Measurements from ENCODE around the gene IGF2BP2. TPM values are rescaled to one million over a fixed set of nuclear protein-coding genes. Genes with fewer than 3 reads are reported as not detected.

Gene IGF2BP2
- total RNA-seq, 2 donors from 2014 or later, result 143 to 162 TPM

- Mint-ChIP-seq H3K36me3 (ENCODE audit: low read depth) (no peaks in the 10 kb centered on the region), H3K27me3 (ENCODE audit: insufficient read depth) (no peaks in the 10 kb centered on the region), H3K9me3 (no peaks in the 10 kb centered on the region), H3K4me3 (no peak overlapping the region), H3K27ac (no peak overlapping the region), H3K4me1 (peaks cover 33% of the 10 kb centered on the region)
- Histone ChIP-seq H3K9me3 (ENCODE audit: control insufficient read depth, low read length) (no peaks in the 10 kb centered on the region), H3K36me3 (ENCODE audit: control insufficient read depth, insufficient read depth, low read length) (no peaks in the 10 kb centered on the region), H3K4me3 (ENCODE audit: low read length) (no peak overlapping the region), H3K27ac (ENCODE audit: low read depth, low read length) (no peak overlapping the region), H3K9ac (ENCODE audit: extremely low read depth, low read length, poor library complexity, severe bottlenecking) (no peak overlapping the region), H3K27me3 (ENCODE audit: control insufficient read depth, insufficient read depth, low read length, poor library complexity, severe bottlenecking) (no peaks in the 10 kb centered on the region), H3K4me1 (ENCODE audit: control insufficient read depth, insufficient read depth, low read length) (peaks cover 9% of the 10 kb centered on the region)
- DNase-seq, result peak; percentile 8
- 82 to 92% methylated on average over 4 to 5 of the region's 5 CpGs for WGBS, 2 experiments (ENCODE audit: insufficient coverage in 1 of 2, insufficient read length in 1 of 2)
- TF ChIP-seq CTCF (conservative IDR thresholded peaks at IDR 0.05), result no peak
Observed at GRCh38 chr3:185737740-185738680, 86.8 kb downstream of the IGF2BP2 start.

GRCh38 chr3:185737020-185737419 lies 87.8 kb downstream of the IGF2BP2 start:
- no peak overlapping the region for H3K4me3 Mint-ChIP-seq
- Histone ChIP-seq H3K27ac (ENCODE audit: low read depth, low read length) (no peak overlapping the region), H3K27me3 (ENCODE audit: control insufficient read depth, insufficient read depth, low read length, poor library complexity, severe bottlenecking) (no peaks in the 10 kb centered on the region), H3K9me3 (ENCODE audit: control insufficient read depth, low read length) (no peaks in the 10 kb centered on the region), H3K36me3 (ENCODE audit: control insufficient read depth, insufficient read depth, low read length) (no peaks in the 10 kb centered on the region), H3K4me3 (ENCODE audit: low read length) (no peak overlapping the region), H3K9ac (ENCODE audit: extremely low read depth, low read length, poor library complexity, severe bottlenecking) (no peak overlapping the region), H3K4me1 (ENCODE audit: control insufficient read depth, insufficient read depth, low read length) (peaks cover 9% of the 10 kb centered on the region)
- H3K36me3 Mint-ChIP-seq (ENCODE audit: low read depth), result peaks cover under 1% of the 10 kb centered on the region
- no peaks in the 10 kb centered on the region for H3K9me3 Mint-ChIP-seq
- peaks cover 40% of the 10 kb centered on the region for H3K4me1 Mint-ChIP-seq
- H3K27me3 Mint-ChIP-seq (ENCODE audit: insufficient read depth), result no peaks in the 10 kb centered on the region
- DNase-seq, result no peak
- WGBS, 2 experiments (ENCODE audit: insufficient coverage in 1 of 2, insufficient read length in 1 of 2), result 77 to 91% methylated on average over 2 of the region's 3 CpGs
- TF ChIP-seq CTCF (conservative IDR thresholded peaks at IDR 0.05), result no peak
- no peak overlapping the region for H3K27ac Mint-ChIP-seq

- Histone ChIP-seq H3K4me1 (ENCODE audit: control insufficient read depth, insufficient read depth, low read length) (peaks cover 6% of the 10 kb centered on the region), H3K36me3 (ENCODE audit: control insufficient read depth, insufficient read depth, low read length) (no peaks in the 10 kb centered on the region), H3K27me3 (ENCODE audit: control insufficient read depth, insufficient read depth, low read length, poor library complexity, severe bottlenecking) (no peaks in the 10 kb centered on the region), H3K9ac (ENCODE audit: extremely low read depth, low read length, poor library complexity, severe bottlenecking) (no peak overlapping the region), H3K4me3 (ENCODE audit: low read length) (no peak overlapping the region), H3K9me3 (ENCODE audit: control insufficient read depth, low read length) (no peaks in the 10 kb centered on the region), H3K27ac (ENCODE audit: low read depth, low read length) (peak overlapping the region; percentile 5)
- Mint-ChIP-seq H3K27ac (no peak overlapping the region), H3K9me3 (no peaks in the 10 kb centered on the region), H3K27me3 (ENCODE audit: insufficient read depth) (no peaks in the 10 kb centered on the region), H3K4me3 (no peak overlapping the region), H3K4me1 (peaks cover 30% of the 10 kb centered on the region), H3K36me3 (ENCODE audit: low read depth) (peaks cover 2% of the 10 kb centered on the region)
- DNase-seq, result peak; percentile 42
- 81% methylated on average over 4 of the region's 4 CpGs; no CpG with 5 or more reads in 1 of the 2 experiments for WGBS, 2 experiments (ENCODE audit: insufficient coverage in 1 of 2, insufficient read length in 1 of 2)
- no peak for TF ChIP-seq CTCF (conservative IDR thresholded peaks at IDR 0.05)
Observed at GRCh38 chr3:185734725-185735096, 90.1 kb downstream of the IGF2BP2 start.

Data from endodermal cell (in vitro differentiated cells).